ENCODE results near the gene ABHD2. TPM values are rescaled to one million over a fixed set of nuclear protein-coding genes. Genes with fewer than 3 reads are reported as not detected.
"Not testable (repeated sequence)": the region's sequence is repeated elsewhere in the genome, so short reads cannot be mapped to it uniquely, and the experiment has no call there.

The ABHD2 gene
- total RNA-seq, 1 experiment from 2014 or later = 15.6 TPM

- Histone ChIP-seq H2BK20ac (ENCODE audit: low read depth, low read length, poor library complexity, severe bottlenecking) (no peak overlapping the region), H3K23me2 (ENCODE audit: insufficient read length, low read depth, low read length, poor library complexity, severe bottlenecking) (no peaks in the 10 kb centered on the region), H2AK5ac (ENCODE audit: insufficient read length, low read length) (no peak overlapping the region), H3K4me2 (ENCODE audit: insufficient read depth, insufficient read length, low read length) (no peak overlapping the region), H3K23ac (ENCODE audit: insufficient read length, low read depth, low read length) (no peak overlapping the region), H2BK12ac (ENCODE audit: insufficient read length, low read depth, low read length) (no peak overlapping the region), H2AFZ (ENCODE audit: low read length) (no peak overlapping the region), H4K91ac (ENCODE audit: insufficient read length, low read depth, low read length) (no peak overlapping the region), H2BK120ac (ENCODE audit: low read depth, low read length, poor library complexity, severe bottlenecking) (no peak overlapping the region), H3K27ac (ENCODE audit: insufficient read length, low read depth, low read length) (no peak overlapping the region), H4K5ac (ENCODE audit: insufficient read length, low read depth, low read length) (no peak overlapping the region), H3K79me1 (ENCODE audit: insufficient read depth, low read depth, low read length, poor library complexity, severe bottlenecking) (no peaks in the 10 kb centered on the region), H4K8ac (replicated peaks; ENCODE audit: insufficient read length, low read depth, low read length) (no peak overlapping the region), H2BK15ac (ENCODE audit: low read depth, low read length) (no peak overlapping the region), H3K18ac (ENCODE audit: insufficient read length, low read depth, low read length) (no peak overlapping the region), H2BK5ac (ENCODE audit: insufficient read length, low read length) (no peak overlapping the region), H3K79me2 (ENCODE audit: insufficient read depth, low read length) (no peaks in the 10 kb centered on the region), H3T11ph (ENCODE audit: low read length) (no peak overlapping the region), H3K56ac (ENCODE audit: insufficient read length, low read depth, low read length) (no peak overlapping the region), H3K4ac (ENCODE audit: low read depth, low read length) (no peak overlapping the region), H3K4me1 (ENCODE audit: insufficient read depth, low read length) (peaks cover 4% of the 10 kb centered on the region; the same call in 1 of the 2 replicates), H3K9me3 (ENCODE audit: control insufficient read depth, low read depth, low read length) (no peaks in the 10 kb centered on the region), H4K20me1 (ENCODE audit: control insufficient read depth, insufficient read depth, insufficient read length) (no peaks in the 10 kb centered on the region), H3K14ac (ENCODE audit: insufficient read depth, low read length) (no peak overlapping the region), H3K27me3 (ENCODE audit: insufficient read depth, low read length) (no peaks in the 10 kb centered on the region), H3K9ac (ENCODE audit: extremely low read depth, insufficient read length, low read length) (no peak overlapping the region)
- Mint-ChIP-seq H3K27ac (no peak overlapping the region), H3K36me3 (ENCODE audit: insufficient read depth in 1 of 3, low read depth in 3 of 3) (peaks cover 0 to 24% (median 19%) of the 10 kb centered on the region in 3 experiments; a peak in 5 of 7 replicates), H3K4me1 (peaks cover 27 to 41% of the 10 kb centered on the region in 2 experiments), H3K9me3 (no peaks in the 10 kb centered on the region), H3K27me3 (ENCODE audit: low read depth) (no peaks in the 10 kb centered on the region), H3K4me3 (no peak overlapping the region)
- TF ChIP-seq CTCF (conservative IDR thresholded peaks at IDR 0.05) = no peak
- DNase-seq = no peak
- WGBS (ENCODE audit: extremely low coverage, insufficient read length, low lambda C conversion rate) = no CpG with 5 or more reads among the region's 12 CpGs
Observed at GRCh38 chr15:89119489-89120478, 31.5 kb downstream of the ABHD2 start.

DNA sequence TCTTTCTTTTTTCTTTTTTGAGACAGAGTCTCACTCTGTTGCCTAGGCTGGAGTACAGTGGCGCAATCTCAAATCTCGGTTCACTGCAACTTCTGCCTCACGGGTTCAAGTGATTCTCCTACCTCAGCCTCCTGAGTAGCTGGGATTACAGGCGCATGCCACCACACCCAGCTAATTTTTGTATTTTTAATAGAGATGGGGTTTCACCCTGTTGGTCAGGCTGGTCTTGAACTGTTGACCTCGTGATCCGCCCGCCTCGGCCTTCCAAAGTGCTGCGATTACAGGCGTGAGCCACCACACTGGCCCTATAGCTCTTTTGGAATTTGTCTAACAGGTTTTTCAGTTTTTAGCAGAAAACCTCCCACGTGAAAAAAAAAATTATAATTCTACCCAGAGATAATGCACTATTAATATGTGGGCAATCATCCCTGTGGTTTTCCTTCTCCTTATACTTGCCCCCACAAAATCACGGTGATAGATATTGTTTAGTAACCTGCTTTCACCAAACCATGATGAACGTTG lies 32.3 kb downstream of the ABHD2 start:
- not testable (repeated sequence) for H3K79me2 ChIP-seq (ENCODE audit: insufficient read depth, low read length); H2BK5ac ChIP-seq (ENCODE audit: insufficient read length, low read length); H3K9me3 ChIP-seq (ENCODE audit: control insufficient read depth, low read depth, low read length); H3K4me1 ChIP-seq (ENCODE audit: insufficient read depth, low read length); H2BK12ac ChIP-seq (ENCODE audit: insufficient read length, low read depth, low read length); H2BK15ac ChIP-seq (ENCODE audit: low read depth, low read length); H3K18ac ChIP-seq (ENCODE audit: insufficient read length, low read depth, low read length); H3K4me3 Mint-ChIP-seq; H3K23ac ChIP-seq (ENCODE audit: insufficient read length, low read depth, low read length); H3K27me3 ChIP-seq (ENCODE audit: insufficient read depth, low read length); H3K56ac ChIP-seq (ENCODE audit: insufficient read length, low read depth, low read length); H3K4me2 ChIP-seq (ENCODE audit: insufficient read depth, insufficient read length, low read length); H2AK5ac ChIP-seq (ENCODE audit: insufficient read length, low read length); H3K4ac ChIP-seq (ENCODE audit: low read depth, low read length); H3K14ac ChIP-seq (ENCODE audit: insufficient read depth, low read length); DNase-seq; H3K79me1 ChIP-seq (ENCODE audit: insufficient read depth, low read depth, low read length, poor library complexity, severe bottlenecking); H3T11ph ChIP-seq (ENCODE audit: low read length); H3K27me3 Mint-ChIP-seq (ENCODE audit: low read depth); H3K27ac Mint-ChIP-seq; H4K91ac ChIP-seq (ENCODE audit: insufficient read length, low read depth, low read length); H3K23me2 ChIP-seq (ENCODE audit: insufficient read length, low read depth, low read length, poor library complexity, severe bottlenecking); H4K20me1 ChIP-seq (ENCODE audit: control insufficient read depth, insufficient read depth, insufficient read length); H3K9ac ChIP-seq (ENCODE audit: extremely low read depth, insufficient read length, low read length); H4K8ac ChIP-seq (replicated peaks; ENCODE audit: insufficient read length, low read depth, low read length); H2BK120ac ChIP-seq (ENCODE audit: low read depth, low read length, poor library complexity, severe bottlenecking); H2BK20ac ChIP-seq (ENCODE audit: low read depth, low read length, poor library complexity, severe bottlenecking); H3K9me3 Mint-ChIP-seq; H2AFZ ChIP-seq (ENCODE audit: low read length); H4K5ac ChIP-seq (ENCODE audit: insufficient read length, low read depth, low read length); H3K27ac ChIP-seq (ENCODE audit: insufficient read length, low read depth, low read length)
- H3K36me3 Mint-ChIP-seq (ENCODE audit: insufficient read depth in 1 of 3, low read depth in 3 of 3) = peaks cover 1 to 24% (median 19%) of the 10 kb centered on the region in 3 experiments; a peak in 5 of 7 replicates
- peaks cover 19 to 33% of the 10 kb centered on the region in 2 experiments for H3K4me1 Mint-ChIP-seq
- no CpG with 5 or more reads among the region's 13 CpGs for WGBS (ENCODE audit: extremely low coverage, insufficient read length, low lambda C conversion rate)
